Left cardiac atrium (tissue), 4 donors: ENCODE results near the gene TNFRSF19. TPM values are rescaled to one million over a fixed set of nuclear protein-coding genes. Genes with fewer than 3 reads are reported as not detected.

Experiments
- ATAC-seq, 2 donors: fragments of 200-7000 bp; cut with Tn5 transposase; one replicate each; pipeline ENCODE4 v1.9.1; 2020; ENCODE audit warnings: mild to moderate bottlenecking in 2 of 2, moderate library complexity in 2 of 2
- DNase-seq: peaks from one replicate; pipeline ENCODE4 v3.0.0-alpha.2; 2020
- intact Hi-C, 2 donors: fragments of 100-400 bp; cut with DNase I; formaldehyde crosslinking; loops; one replicate each; pipeline versions ENCODE4 v1.14.1 to v1.15.1; 2022 to 2023
- total RNA-seq, 2 donors: library from RNA; stranded (reverse); fragmentation: NEBNext Ultra II Directional; extraction: Animal tissue kit (Norgen Biotek cat#: 25700); gene quantifications; one replicate each; pipeline ENCODE4 v1.2.1, GENCODE V29; 2021
- donor health status: DM: no; HTN: yes; CAD: no.
- donor health status: DM: no; HTN: yes; CAD: no; lungs with severe emphysema.
- donor health status: DM: yes; HTN: yes; CAD: no.
- donor health status: Dilated cardiomyopathy.

TNFRSF19 gene
- total RNA-seq, 2 donors from 2014 or later, result 35.6 to 45.7 TPM

- intact Hi-C loops, result no loop called here
- ATAC-seq, result no peak
These were observed 152.7 kb downstream of the TNFRSF19 start for GRCh38 chr13:23722726-23723453.

DNA sequence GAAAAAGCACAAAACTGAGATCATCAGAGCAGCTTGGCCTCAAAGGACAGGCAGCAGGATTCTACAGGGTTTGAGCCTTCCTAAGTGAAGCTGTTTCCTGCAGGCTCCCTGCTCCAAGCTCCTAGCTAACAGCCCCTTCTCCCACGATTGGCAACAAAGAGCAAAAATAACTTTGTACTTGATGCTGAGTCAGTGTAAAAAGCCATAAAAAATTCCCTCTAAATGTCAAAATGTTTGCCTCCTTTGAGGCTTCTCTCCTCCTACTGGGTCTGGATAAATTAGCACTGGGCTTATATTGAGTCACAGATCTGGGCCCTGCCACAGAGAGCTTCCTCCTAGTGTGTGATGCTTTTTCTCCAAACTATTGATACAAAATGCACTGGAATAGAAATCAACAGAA is 153.3 kb downstream of the TNFRSF19 start:
- intact Hi-C loops, result no loop called here
- ATAC-seq (peak; percentile 56 to 65), DNase-seq (no peak)

More at GRCh38 chr13:23722726-23723453, 152.7 kb downstream of the TNFRSF19 start:
- no peak for DNase-seq

DNA sequence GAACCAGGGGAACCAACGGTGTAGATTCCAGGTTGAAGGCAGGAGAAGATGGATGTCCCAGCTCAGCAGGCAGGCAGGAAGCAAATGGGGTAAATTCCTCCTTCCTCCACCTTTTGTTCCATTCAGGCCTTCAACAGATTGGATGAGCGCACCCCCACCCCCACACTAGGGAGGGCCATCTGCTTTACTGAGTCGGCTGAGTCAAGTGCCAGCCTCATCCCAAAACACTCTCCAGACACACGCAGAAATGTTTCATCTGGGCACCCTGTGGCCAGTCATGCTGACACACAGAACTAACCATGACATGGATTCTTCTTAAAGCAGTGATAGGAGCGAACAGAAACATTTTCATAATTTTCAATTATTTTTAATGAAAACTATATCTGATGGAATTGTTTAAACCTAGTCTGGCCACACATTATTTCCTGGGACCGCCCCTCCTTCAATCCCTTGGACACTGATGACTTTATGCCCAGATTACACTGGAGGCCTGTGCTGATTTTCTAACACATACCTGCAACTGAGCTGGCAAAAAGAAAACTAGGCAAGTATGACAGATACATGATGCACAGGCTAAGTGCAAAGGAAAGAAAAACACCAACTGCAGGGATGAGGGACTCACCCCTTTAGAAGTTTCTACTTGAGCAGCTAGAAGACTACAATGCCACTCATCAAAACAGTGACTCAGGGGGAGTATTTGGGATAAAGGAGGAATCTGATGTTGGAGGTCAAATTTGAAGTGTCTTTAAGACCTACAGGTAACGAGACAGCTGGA is 154.2 kb downstream of the TNFRSF19 start:
- intact Hi-C loops, result no loop called here
- ATAC-seq (no peak), DNase-seq (no peak)

Other genes starting within 250 kb of the TNFRSF19 start
- gene SACS, start 136.7 kb upstream of the TNFRSF19 start, total RNA-seq, result 10 to 100 TPM; 12.1 to 23.3 TPM